Prostate gland (tissue), 2 donors: Measurements from ENCODE around the gene SCGB1A1.
A peak's percentile ranks its signal among the peaks of the same experiment; 100 is the strongest.

ENCODE experiments used
- CTCF ChIP-seq, 4 experiments: fragments of 200-600 bp in 2 of 4; fragments of 450-650 bp in 2 of 4; sonication (generic) in 2 of 4; IDR thresholded peaks; 1 replicate in 3 of 4; 2 replicates in 1 of 4; pipeline ENCODE4 v1.5.1; 2016 to 2019; ENCODE audit warnings: antibody characterized with exemption in 4 of 4, mild to moderate bottlenecking in 2 of 4, moderate library complexity in 2 of 4
- POLR2AphosphoS5 ChIP-seq: sonication (generic); formaldehyde crosslinking; IDR thresholded peaks from one replicate; pipeline ENCODE4 v1.6.1; 2017; ENCODE audit warnings: antibody characterized with exemption

DNA sequence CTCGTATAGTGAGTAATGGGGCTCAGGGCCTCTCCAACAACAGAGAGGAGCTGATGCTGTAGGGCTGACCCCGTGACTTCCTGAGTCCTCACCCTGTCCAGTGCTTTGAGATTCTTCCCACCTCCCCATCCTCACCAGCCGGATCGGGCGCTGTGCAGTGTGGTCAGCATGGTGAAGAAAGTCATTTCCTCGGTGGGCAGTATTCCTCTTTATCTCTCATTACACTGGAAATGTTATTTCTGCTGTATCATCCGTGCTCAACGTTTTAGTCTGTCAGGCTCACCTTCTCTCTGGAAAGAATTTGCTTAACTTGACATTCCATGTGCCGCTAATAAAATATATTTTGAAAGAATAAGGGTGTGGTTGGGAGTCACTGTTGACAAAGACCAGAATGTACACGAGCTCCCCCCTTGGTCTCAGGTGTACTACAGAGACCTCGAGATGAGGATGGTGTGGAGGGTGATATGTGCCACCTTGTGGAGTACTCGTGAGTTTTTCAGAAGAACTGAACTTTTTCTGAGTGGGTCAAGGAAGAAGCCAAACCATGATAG lies 25.7 kb upstream of the SCGB1A1 start:
- TF ChIP-seq CTCF (IDR thresholded peaks at IDR 0.05) (peak in 3 of 4 experiments; percentile 42 to 63 (median 60)), POLR2AphosphoS5 (peak; percentile 89)
